VCaP (cell line): ENCODE results near the gene RABGAP1L.
"Not testable (repeated sequence)": the region's sequence is repeated elsewhere in the genome, so short reads cannot be mapped to it uniquely, and the experiment has no call there.

Source experiments
- H3K27ac ChIP-seq: fragments of 450-650 bp; 2 replicates; pipeline ENCODE4 v1.5.1; 2017
- CTCF ChIP-seq: fragments of 450-650 bp; conservative IDR thresholded peaks from 2 replicates; pipeline ENCODE4 v1.5.1; 2017; ENCODE audit warnings: mild to moderate bottlenecking, moderate library complexity

Gene RABGAP1L

GRCh38 chr1:174626031-174627025 lies 467.0 kb downstream of the RABGAP1L start:
- TF ChIP-seq CTCF: no peak
- H3K27ac ChIP-seq: no peak overlapping the region

GRCh38 chr1:174637487-174637886 lies 478.2 kb downstream of the RABGAP1L start:
- TF ChIP-seq CTCF: no peak

GRCh38 chr1:174639461-174639860 lies 480.1 kb downstream of the RABGAP1L start:
- H3K27ac ChIP-seq: no peak overlapping the region
- no peak for TF ChIP-seq CTCF

More at GRCh38 chr1:174637487-174637886, 478.2 kb downstream of the RABGAP1L start:
- H3K27ac ChIP-seq: peak overlapping the region; percentile 35; the same call in 1 of the 2 replicates

- H3K27ac ChIP-seq: peak overlapping the region; percentile 18; the same call in 1 of the 2 replicates
- no peak for TF ChIP-seq CTCF
These were observed 481.5 kb downstream of the RABGAP1L start for GRCh38 chr1:174640783-174641182.

- H3K27ac ChIP-seq: no peak overlapping the region
- no peak for TF ChIP-seq CTCF
These were observed 483.1 kb downstream of the RABGAP1L start for GRCh38 chr1:174642393-174642792.

- no peak for TF ChIP-seq CTCF
- H3K27ac ChIP-seq: no peak overlapping the region
These were observed 483.9 kb downstream of the RABGAP1L start for GRCh38 chr1:174643206-174643605.

GRCh38 chr1:174649572-174649971 lies 490.3 kb downstream of the RABGAP1L start:
- not testable (repeated sequence) for H3K27ac ChIP-seq
